SKM-1 treated with dmso at 0.1 percent for 144 hours (cell line): ENCODE data around the gene ZNF664.

Source experiments
- DNase-seq: peaks from one replicate; lab custom pipeline; 2025; ENCODE audit not compliant: unreplicated experiment; lab: John Stamatoyannopoulos, UW

ZNF664 gene

DNA sequence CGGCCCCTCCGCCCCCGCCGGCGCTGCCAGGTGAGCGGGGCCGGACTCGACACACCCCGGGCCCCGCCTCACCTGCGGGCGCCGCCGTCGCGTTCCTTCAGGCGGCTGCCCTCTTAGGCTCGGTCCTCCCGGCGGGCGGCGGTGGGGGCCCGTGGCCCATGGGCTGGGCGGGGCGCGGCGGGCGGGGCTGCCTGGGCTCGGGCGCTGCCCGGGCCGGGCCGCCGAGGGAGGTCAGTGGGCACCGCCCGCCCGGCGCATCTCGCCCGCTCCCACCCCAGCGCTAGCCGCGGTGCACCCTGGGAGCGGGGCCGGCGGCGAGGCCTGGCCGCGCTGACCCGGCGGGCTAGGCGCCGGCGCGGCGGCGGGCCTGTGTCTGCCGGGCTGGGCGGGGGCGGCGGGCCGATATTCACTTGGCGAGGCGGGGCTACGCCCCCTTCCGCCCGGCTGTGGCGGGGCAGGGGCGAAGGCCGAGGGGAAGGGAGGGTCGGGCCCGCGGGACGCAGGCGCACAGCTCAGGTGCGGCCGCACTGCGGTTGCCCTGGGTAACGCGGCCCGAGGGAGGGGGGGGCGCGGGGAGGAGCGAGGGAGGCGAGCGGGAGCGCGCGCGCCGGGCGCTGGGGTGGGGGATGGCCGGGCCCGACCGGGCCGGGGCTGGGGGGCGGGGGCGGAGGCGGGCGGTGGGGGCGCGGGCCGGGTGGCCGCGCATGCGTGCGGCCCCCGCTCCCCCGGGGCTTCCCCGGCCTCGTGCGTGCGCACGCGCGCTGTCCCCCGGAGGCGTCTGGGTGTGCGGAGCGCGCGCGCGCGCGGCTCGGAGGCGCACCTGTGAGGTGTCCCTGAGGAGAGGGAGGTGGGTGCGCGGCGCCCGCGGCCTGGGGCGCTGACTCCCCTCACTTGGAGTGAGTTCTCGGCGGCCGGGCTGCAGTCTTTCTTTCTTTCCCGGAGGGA is at the start of gene ZNF664, which contains the start of gene CCDC92:
ZNF664 (plus strand) TSS at position 759 of the 945 bp plus-strand sequence. CDS start 38,930 bp downstream, outside the sequence.
CCDC92 (minus strand) TSS at position 375 of the 945 bp plus-strand sequence. CDS start 28,526 bp downstream, outside the sequence.
- DNase-seq, result peak; percentile 41

- no peak for DNase-seq
These were observed 49.1 kb upstream of the ZNF664 start for GRCh38 chr12:123923927-123924326.

GRCh38 chr12:123924539-123924938 is 48.5 kb upstream of the ZNF664 start:
- no peak for DNase-seq

GRCh38 chr12:123928274-123928865 is 44.6 kb upstream of the ZNF664 start:
- DNase-seq, result no peak

DNA sequence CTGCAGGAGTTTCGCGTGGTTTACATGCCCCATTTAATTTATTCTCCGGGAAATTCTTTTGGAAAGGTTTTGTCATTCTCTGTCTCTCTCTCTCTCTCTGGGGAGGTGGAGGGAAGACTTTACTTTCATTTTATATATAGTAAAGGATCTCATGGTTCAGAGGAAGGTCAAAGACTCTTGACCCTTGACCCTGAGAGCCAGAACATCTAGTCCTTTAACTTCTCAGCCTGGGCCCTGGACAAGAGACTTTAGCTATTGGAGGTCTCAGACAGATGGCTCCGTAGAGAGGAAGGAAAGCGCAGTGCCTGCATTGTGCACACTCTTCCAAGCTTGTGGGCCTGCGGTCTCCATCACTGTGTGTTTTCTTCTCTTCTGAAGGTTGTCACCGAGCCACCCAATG is 44.1 kb upstream of the ZNF664 start:
- no peak for DNase-seq

DNA sequence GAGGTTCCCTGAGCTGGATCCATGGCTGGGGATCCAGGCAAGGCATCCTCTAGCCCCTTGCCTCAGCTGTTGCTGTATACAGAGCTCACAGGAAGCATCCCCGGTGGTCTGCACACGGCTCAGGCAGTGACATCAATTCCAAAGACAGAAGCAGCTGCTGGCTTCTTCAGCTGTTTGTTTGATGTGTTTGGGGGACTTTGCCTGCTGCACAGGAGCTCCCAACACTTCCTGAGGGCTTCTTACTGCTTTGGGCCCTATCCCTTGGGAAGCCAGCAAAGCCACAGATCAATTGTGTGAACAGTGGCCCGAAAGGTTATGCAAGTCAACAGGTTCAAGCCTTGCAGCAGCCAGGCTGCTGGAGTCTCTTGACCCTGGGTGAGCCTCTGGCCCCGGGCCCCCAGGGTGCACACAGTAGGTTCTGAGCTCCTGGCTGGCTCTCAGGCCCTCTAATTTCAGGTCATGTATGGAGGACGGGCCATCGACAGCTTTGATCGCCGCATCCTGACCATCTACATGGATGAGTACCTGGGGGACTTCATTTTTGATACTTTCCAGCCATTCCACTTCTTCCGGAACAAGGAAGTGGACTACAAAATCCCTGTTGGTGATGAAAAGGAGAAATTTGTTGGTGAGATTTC is 43.0 kb upstream of the ZNF664 start:
- no peak for DNase-seq

DNA sequence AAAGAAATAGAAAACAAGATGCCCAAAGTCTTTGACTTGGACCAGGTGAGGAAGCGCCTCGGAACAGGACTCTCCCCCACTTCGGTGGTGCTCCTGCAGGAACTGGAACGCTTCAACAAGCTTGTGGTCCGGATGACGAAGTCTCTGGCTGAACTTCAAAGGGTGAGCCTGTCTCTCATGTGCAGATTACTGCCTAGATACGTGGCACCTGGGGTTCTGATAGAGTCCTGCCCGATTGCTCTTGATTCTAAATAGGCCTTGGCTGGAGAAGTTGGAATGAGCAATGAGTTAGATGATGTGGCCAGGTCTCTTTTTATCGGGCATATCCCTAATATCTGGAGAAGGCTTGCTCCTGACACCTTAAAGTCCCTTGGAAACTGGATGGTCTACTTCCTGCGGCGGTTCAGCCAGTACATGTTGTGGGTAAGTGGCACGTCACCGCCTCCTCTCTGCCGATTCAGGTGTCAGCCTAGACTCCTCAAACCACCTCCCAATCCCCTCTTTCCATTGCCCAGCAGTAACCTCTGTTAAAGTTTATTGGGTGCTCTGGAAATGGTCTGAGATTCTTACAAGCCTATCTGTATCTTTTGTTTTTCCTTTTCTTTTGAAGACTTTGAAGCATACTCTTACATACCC is 41.2 kb upstream of the ZNF664 start:
- no peak for DNase-seq

DNA sequence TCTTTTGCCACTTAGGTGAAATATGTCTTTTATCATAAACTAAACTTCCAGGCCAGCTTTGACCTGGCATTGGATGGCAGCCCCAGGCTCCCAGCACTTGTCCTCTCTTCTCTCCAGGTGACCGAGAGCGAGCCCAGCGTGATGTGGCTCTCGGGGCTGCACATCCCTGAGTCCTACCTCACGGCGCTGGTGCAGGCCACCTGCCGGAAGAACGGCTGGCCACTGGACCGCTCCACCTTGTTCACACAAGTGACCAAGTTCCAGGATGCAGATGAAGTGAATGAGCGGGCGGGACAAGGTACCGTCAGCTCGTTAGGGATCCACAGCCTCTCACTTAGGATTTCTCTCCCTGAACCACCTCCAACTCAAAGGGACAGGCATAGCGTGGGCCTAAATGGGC is 39.8 kb upstream of the ZNF664 start:
- DNase-seq, result no peak

DNA sequence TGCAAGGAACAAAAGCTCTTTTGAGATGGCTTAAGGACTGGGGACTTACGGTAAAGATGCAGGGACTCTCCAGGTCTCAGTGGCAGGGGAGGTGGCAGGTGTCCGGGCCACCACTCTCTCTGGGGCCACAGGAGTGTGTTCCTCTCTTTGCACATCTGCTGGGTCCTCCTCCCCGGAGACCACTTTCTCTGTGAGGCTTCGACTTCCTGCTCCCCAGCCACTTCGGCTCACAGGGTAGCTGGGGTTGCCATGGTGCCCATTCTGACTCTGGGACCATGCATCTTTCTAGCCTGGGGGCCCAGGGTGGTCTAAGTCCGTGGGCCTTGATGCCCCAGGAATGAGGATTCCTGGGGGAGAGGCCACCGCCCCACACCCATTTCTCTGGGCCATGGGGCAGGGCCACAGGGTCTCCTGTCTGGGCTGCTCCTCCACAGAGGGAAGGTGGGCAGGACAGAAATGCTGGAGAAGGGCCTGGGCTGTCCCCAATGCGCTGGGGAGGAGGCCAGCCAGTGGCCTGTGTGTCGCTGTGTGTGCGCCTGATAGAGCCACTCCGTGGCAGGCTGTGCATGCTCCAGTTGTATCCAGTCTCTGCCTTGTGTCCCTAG is 38.9 kb upstream of the ZNF664 start:
- no peak for DNase-seq

GRCh38 chr12:123934829-123935228 is 38.2 kb upstream of the ZNF664 start:
- no peak for DNase-seq

GRCh38 chr12:123935956-123936355 is 37.1 kb upstream of the ZNF664 start:
- no peak for DNase-seq

GRCh38 chr12:123936471-123936870 is 36.5 kb upstream of the ZNF664 start:
- DNase-seq, result no peak

DNA sequence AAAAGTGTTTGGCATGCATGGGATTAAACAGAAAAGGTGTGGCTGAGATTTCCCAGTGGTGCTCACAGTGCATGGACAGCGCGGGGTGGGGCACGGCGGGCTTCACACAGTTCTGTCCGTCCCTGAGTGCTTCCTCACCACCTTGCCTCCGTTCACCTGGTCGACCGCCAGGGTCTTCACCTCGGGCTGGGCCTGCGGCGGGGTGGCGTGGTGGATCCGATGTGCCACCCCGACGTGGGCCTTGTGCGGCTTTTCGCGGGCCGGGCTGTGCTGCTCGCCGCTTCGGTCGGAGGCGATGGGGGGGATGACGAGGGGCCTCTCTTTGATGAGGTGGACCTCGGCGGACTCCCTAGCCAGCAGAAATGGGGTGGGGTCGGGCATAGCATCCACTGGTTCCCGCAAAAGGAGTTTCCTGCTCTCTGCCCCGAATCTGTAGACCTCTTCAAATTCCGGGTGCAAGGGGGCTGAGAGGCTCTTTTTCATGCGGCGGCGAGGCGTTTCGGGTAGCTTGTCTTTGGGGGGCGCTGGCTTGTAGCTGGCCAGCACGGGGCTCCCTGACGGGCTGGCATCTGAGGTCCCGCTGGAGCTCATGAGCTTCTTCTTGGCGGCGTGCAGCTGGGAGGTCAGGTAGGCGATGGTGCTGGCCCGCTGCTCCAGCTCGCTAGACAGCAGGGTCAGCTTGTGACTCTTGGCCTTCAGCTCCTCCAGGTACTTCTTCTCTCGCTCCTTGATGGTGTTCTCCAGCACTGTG is 35.9 kb upstream of the ZNF664 start:
- no peak for DNase-seq

DNA sequence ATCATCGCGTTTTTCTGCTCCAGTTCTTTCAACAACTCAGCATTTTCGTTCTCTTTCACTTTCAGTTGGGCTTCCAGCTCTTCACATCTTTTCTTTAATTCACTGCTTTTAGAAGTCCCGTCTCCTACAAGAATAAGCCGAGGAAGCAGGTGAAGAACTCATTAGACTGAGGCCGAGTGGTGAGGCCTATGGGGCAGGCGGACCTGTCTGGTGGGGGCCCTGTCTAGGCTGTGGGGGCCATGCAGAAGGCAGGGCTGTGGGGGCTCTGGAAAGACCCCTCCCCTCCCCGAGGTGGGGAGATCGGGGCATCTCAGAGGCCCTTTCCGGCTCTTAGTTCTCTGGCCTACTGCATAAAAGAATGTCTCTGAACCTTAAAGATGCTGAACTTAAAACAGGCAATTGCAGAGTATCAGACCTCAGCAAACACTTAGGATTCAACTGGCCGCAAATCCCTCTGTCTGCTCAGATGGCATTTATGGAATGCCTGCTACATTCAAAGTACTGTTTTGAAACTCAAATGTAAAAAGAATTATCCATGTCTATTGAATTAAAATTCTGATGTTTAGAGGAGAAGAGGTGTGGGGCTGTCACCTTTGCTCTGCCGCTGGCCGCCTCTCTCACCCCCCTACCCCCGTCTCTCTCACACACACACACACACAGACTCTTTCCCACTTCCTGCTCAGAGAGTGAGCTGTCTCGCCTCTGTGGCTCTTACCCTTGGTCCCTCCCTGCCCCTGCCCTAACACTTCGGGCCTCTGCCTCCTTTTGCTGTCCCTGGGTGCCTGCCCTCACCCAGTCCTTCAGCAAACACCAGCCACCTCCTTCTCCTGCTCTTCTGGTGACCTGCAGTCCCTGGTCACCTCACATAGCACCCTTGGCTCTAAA is 35.1 kb upstream of the ZNF664 start:
- DNase-seq, result no peak

DNA sequence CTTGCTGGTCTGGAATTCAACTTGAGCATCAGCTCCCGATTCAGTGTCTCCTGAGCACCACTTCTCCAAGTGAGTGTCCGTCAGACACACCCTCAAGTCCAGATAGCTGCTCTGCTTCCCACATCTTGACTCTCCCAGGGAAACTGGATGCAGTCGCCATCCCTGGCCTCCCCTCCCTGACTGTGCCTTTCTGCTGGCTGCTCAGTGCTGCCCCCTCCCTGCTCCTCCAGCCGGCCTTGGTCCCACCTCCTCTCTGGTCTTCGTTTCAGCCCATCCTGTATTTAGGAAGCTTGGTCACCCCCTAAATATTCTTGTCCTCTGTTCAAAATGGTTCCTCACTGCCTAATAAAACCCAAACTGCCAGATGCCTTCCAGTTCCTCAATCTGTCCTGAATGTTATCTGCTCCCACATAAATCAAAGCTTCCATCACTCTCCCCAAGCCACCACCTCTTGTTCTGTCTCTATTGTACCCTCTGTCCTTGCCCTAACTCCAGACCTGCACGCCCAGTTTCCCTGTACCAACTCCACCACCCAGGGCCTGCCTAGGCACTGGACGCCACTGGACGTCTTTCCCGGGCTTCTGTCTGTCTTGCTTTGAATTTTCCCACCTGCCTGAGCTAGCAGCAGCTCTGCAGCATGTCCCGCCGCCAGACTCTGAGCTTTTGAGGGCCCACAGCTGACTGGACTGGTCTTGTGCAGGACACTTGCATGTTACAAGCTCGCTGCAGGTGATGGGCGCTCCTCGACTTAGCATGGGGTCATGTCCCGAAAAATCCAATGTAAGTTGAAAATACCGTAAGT is 34.1 kb upstream of the ZNF664 start:
- DNase-seq, result no peak

GRCh38 chr12:123939716-123940626 is 33.0 kb upstream of the ZNF664 start:
- DNase-seq, result no peak

- no peak for DNase-seq
These were observed 32.4 kb upstream of the ZNF664 start for GRCh38 chr12:123940627-123940966.
